ENCODE results near the gene MOGAT2. TPM values are rescaled to one million over a fixed set of nuclear protein-coding genes. Genes with fewer than 3 reads are reported as not detected.

MOGAT2 gene
- total and polyA plus RNA-seq, 2 of the 13 experiments (the other 11 are each of a cell fraction or from before 2014, with no cell fraction given): 27.2 to 27.8 TPM

- TF ChIP-seq SNAPC4 (CRISPR knock-in tag; IDR thresholded peaks at IDR 0.05): no peak
- no peak for TF ChIP-seq KLF9 (CRISPR knock-in tag; IDR thresholded peaks at IDR 0.05; ENCODE audit: low read depth)
- no peak for TF ChIP-seq CBX2 (IDR thresholded peaks at IDR 0.05; ENCODE audit: low read depth, low read length)
- no peak for TF ChIP-seq CBX2 (CRISPR knock-in tag; IDR thresholded peaks at IDR 0.05; ENCODE audit: low read depth)
- TF ChIP-seq POLR2AphosphoS2 (IDR thresholded peaks at IDR 0.05; ENCODE audit: low read depth, low read length): no peak
- TF ChIP-seq ZFAT (CRISPR knock-in tag; conservative IDR thresholded peaks at IDR 0.05): no peak
- TF ChIP-seq LCORL (IDR thresholded peaks at IDR 0.05): no peak
- TF ChIP-seq LCORL (CRISPR knock-in tag; IDR thresholded peaks at IDR 0.05): peak; percentile 76
- no peak for TF ChIP-seq RNF2 (conservative IDR thresholded peaks at IDR 0.05; ENCODE audit: low read depth)
- no peak for TF ChIP-seq ZNF800 (CRISPR knock-in tag; IDR thresholded peaks at IDR 0.05)
- no peak for TF ChIP-seq KLF15 (CRISPR knock-in tag; IDR thresholded peaks at IDR 0.05; ENCODE audit: borderline replicate concordance)
- no peak for TF ChIP-seq REST (IDR thresholded peaks at IDR 0.05; ENCODE audit: borderline replicate concordance in 1 of 2, low read depth in 1 of 2, low read length in 2 of 2)
- TF ChIP-seq ZBTB21 (CRISPR knock-in tag; IDR thresholded peaks at IDR 0.05): no peak
- no peak for TF ChIP-seq ELK4 (CRISPR knock-in tag; IDR thresholded peaks at IDR 0.05; ENCODE audit: borderline replicate concordance)
- no peak for TF ChIP-seq ZEB1 (IDR thresholded peaks at IDR 0.05; ENCODE audit: insufficient replicate concordance, low read depth)
- TF ChIP-seq RARA (CRISPR knock-in tag; IDR thresholded peaks at IDR 0.05): peak; percentile 89
- TF ChIP-seq TOE1 (CRISPR knock-in tag; IDR thresholded peaks at IDR 0.05): no peak
- TF ChIP-seq TCF7 (IDR thresholded peaks at IDR 0.05; ENCODE audit: low read depth): no peak
Observed at GRCh38 chr11:75743711-75744563, 26.3 kb downstream of the MOGAT2 start (continued).
